Neuronal stem cell (in vitro differentiated cells): Measurements from ENCODE around the gene POU2F3.

ENCODE experiments used
- DNase-seq: peaks from one replicate; pipeline ENCODE4 v3.0.0-alpha.2; 2013; ENCODE audit warnings: low spot score
- H2AFZ ChIP-seq: one replicate; pipeline ENCODE4 v1.6.1; 2013; ENCODE audit warnings: mild to moderate bottlenecking, low read length, inconsistent platforms
- H2AK5ac ChIP-seq: 2 replicates; pipeline ENCODE4 v1.6.1; 2013; ENCODE audit warnings: low read depth, mild to moderate bottlenecking, inconsistent platforms, low read length, moderate library complexity, mixed read lengths
- H2BK120ac ChIP-seq: 2 replicates; pipeline ENCODE4 v1.6.1; 2013; ENCODE audit warnings: low read depth, mild to moderate bottlenecking, inconsistent platforms, low read length, moderate library complexity, mixed read lengths
- H2BK12ac ChIP-seq: one replicate; pipeline ENCODE4 v1.6.1; 2013; ENCODE audit warnings: low read length, inconsistent platforms
- H2BK15ac ChIP-seq: 2 replicates; pipeline ENCODE4 v1.6.1; 2013; ENCODE audit warnings: mild to moderate bottlenecking, low read length, inconsistent platforms, mixed read lengths
- H2BK5ac ChIP-seq: one replicate; pipeline ENCODE4 v1.6.1; 2013; ENCODE audit warnings: inconsistent platforms, mild to moderate bottlenecking, low read length, moderate library complexity
- H3K14ac ChIP-seq: one replicate; pipeline ENCODE4 v1.6.1; 2013; ENCODE audit warnings: low read length, inconsistent platforms
- H3K18ac ChIP-seq: 2 replicates; pipeline ENCODE4 v1.6.1; 2013; ENCODE audit warnings: low read length, inconsistent platforms
- H3K23ac ChIP-seq: 2 replicates; pipeline ENCODE4 v1.6.1; 2013; ENCODE audit warnings: low read depth, mild to moderate bottlenecking, mixed read lengths, low read length, inconsistent platforms; ENCODE audit not compliant: poor library complexity
- H3K27ac ChIP-seq: replicated peaks from 3 replicates; pipeline ENCODE4 v1.5.1; 2013; ENCODE audit warnings: low read length, inconsistent platforms
- H3K27me3 ChIP-seq, 3 experiments: 2 replicates each; pipeline ENCODE4 v1.6.1; 2013; ENCODE audit warnings: low read length in 3 of 3, mild to moderate bottlenecking in 2 of 3, inconsistent platforms in 1 of 3, low read depth in 1 of 3, mixed read lengths in 1 of 3, moderate library complexity in 1 of 3; ENCODE audit not compliant: control insufficient read depth in 3 of 3, insufficient read depth in 3 of 3
- H3K36me3 ChIP-seq, 2 donors: replicated peaks in 1 of 2; 2 replicates each; pipeline ENCODE4 v1.6.1; 2013; ENCODE audit warnings: low read length in 2 of 2; ENCODE audit not compliant: control insufficient read depth in 2 of 2, insufficient read depth in 2 of 2
- H3K4ac ChIP-seq: 2 replicates; pipeline ENCODE4 v1.6.1; 2013; ENCODE audit warnings: inconsistent platforms, mild to moderate bottlenecking, low read length, moderate library complexity
- H3K4me1 ChIP-seq, 2 donors: 1 replicate in 1 of 2; 2 replicates in 1 of 2; pipeline ENCODE4 v1.6.1; 2013; ENCODE audit warnings: low read length in 2 of 2, low read depth in 1 of 2; ENCODE audit not compliant: control insufficient read depth in 2 of 2, insufficient read depth in 1 of 2
- H3K4me2 ChIP-seq: one replicate; pipeline ENCODE4 v1.6.1; 2013; ENCODE audit warnings: mild to moderate bottlenecking, low read length, inconsistent platforms; ENCODE audit not compliant: insufficient read depth, poor library complexity, severe bottlenecking
- H3K4me3 ChIP-seq, 2 donors: 2 replicates each; pipeline ENCODE4 v1.5.1; 2013; ENCODE audit warnings: low read length in 2 of 2, mild to moderate bottlenecking in 2 of 2, inconsistent platforms in 1 of 2, moderate library complexity in 1 of 2
- H3K79me1 ChIP-seq: one replicate; pipeline ENCODE4 v1.6.1; 2013; ENCODE audit warnings: low read depth, mild to moderate bottlenecking, inconsistent platforms, low read length, moderate library complexity
- H3K9ac ChIP-seq: one replicate; pipeline ENCODE4 v1.6.1; 2013; ENCODE audit warnings: mild to moderate bottlenecking, low read depth, low read length, inconsistent platforms; ENCODE audit not compliant: poor library complexity
- H3K9me3 ChIP-seq, 2 donors: replicated peaks in 1 of 2; 2 replicates each; pipeline versions ENCODE3 to v1.6.1; 2013; ENCODE audit warnings: low read length in 2 of 2, mild to moderate bottlenecking in 2 of 2, inconsistent platforms in 1 of 2, low read depth in 1 of 2, mixed read lengths in 1 of 2, moderate library complexity in 1 of 2; ENCODE audit not compliant: control insufficient read depth in 2 of 2, insufficient read depth in 1 of 2
- H4K8ac ChIP-seq: one replicate; pipeline ENCODE4 v1.6.1; 2013; ENCODE audit warnings: low read depth, mild to moderate bottlenecking, inconsistent platforms, low read length, moderate library complexity
- H4K91ac ChIP-seq: one replicate; pipeline ENCODE4 v1.6.1; 2013; ENCODE audit warnings: low read length, low read depth, mild to moderate bottlenecking, inconsistent platforms; ENCODE audit not compliant: poor library complexity
- WGBS, 2 donors: extraction: QIAGEN DNeasy Blood & Tissue Kit; methylation state at CpG; one replicate each; pipeline ENCODE4 v1.1.7; 2013; ENCODE audit warnings: missing lambda C conversion rate in 2 of 2, mixed read lengths in 1 of 2; ENCODE audit not compliant: insufficient read length in 2 of 2, insufficient replicate concordance in 1 of 2; ENCODE audit errors: extremely low coverage in 2 of 2; 5-methylcytosine and 5-hydroxymethylcytosine counted together

POU2F3 gene

DNA sequence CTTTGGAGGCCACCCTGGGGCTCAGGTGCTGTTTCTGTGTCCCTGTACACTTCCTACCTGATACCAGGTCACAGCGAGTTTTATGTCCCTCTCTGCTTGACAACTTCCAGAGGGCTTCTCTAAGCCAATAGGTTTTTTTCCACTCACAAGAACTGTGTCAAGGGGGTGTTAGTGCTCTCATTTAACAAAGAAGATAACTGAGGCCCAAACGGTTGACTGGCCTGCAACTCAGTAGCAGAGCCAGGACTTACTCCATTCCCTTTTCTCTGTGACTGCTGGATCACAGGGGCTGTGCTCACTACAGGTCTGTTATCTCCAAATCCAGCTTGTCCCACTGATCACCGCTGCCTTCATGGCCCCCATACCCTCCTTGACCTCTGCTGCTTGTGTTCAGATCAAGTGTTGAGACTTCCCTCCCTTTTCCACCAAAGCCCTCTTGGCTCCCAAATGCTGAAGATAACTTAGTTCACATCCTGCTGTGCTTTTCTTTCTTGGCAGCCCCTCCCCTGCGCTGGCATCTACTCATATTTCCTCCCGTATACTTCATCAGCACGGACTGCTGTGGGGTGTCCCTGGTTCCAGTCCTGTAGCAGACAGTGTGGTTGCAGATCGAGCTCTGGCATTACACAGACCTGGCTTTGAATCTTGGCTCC is 41.3 kb downstream of the POU2F3 start:
- Histone ChIP-seq H2BK12ac (no peak overlapping the region), H4K91ac (no peak overlapping the region), H3K18ac (peak overlapping the region; percentile 63), H2AK5ac (no peak overlapping the region), H2BK15ac (no peak overlapping the region), H3K9ac (peak overlapping the region; percentile 34), H3K9me3 (no peaks in the 10 kb centered on the region), H3K4me1 (peaks cover 0 to 12% of the 10 kb centered on the region in 2 donors), H4K8ac (no peak overlapping the region), H3K36me3 (no peaks in the 10 kb centered on the region), H3K79me1 (no peaks in the 10 kb centered on the region), H3K4me2 (no peak overlapping the region), H3K27ac (no peak overlapping the region), H2BK120ac (no peak overlapping the region), H2AFZ (no peak overlapping the region), H3K27me3 (peaks cover 0 to 44% (median 0%) of the 10 kb centered on the region in 3 experiments), H2BK5ac (no peak overlapping the region), H3K4me3 (no peak overlapping the region), H3K23ac (no peak overlapping the region), H3K14ac (peak overlapping the region; percentile 22), H3K4ac (no peak overlapping the region)
- no peak for DNase-seq
- WGBS, 2 donors, result no CpG with 5 or more reads among the region's 7 CpGs

DNA sequence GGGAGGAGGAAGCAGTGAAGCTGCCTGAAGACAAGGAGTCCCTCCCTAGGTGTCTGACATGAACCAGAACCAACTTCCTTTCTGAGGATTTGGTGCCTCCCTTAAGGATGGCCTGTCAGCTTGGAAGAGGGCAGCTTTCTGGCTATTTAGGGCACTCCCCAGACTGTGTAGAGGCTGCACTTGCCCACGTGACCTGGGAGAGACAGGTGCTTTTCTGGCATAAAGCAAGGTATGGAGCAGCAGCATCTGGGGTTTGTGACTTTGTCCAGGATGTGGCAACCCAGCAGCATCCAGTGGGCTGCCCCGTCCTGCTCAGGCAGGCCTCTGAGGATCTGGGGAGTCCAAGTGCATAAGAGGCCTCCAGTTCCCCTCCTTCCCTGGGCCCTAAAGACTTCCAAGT is 43.2 kb downstream of the POU2F3 start:
- no peak overlapping the region for H2BK15ac ChIP-seq
- no peak overlapping the region for H4K91ac ChIP-seq
- H3K36me3 ChIP-seq, result no peaks in the 10 kb centered on the region
- no peak overlapping the region for H2BK120ac ChIP-seq
- H3K4ac ChIP-seq, result no peak overlapping the region
- H2BK5ac ChIP-seq, result no peak overlapping the region
- no peaks in the 10 kb centered on the region for H3K79me1 ChIP-seq
- H3K9ac ChIP-seq, result no peak overlapping the region
- no peak overlapping the region for H3K18ac ChIP-seq
- H4K8ac ChIP-seq, result no peak overlapping the region
- no peak overlapping the region for H3K23ac ChIP-seq
- no peak overlapping the region for H3K14ac ChIP-seq
- peaks cover 0 to 53% (median 0%) of the 10 kb centered on the region in 3 experiments for H3K27me3 ChIP-seq
- no CpG with 5 or more reads among the region's 2 CpGs for WGBS, 2 donors
- no peak overlapping the region for H2BK12ac ChIP-seq
- peaks cover 0 to 12% of the 10 kb centered on the region in 2 donors for H3K4me1 ChIP-seq
- no peak overlapping the region for H3K4me2 ChIP-seq
- H3K9me3 ChIP-seq, result no peaks in the 10 kb centered on the region
- no peak overlapping the region for H2AFZ ChIP-seq
- H3K4me3 ChIP-seq, result no peak overlapping the region
- H3K27ac ChIP-seq, result no peak overlapping the region
- no peak for DNase-seq
- no peak overlapping the region for H2AK5ac ChIP-seq

GRCh38 chr11:120284272-120284671 is 44.3 kb downstream of the POU2F3 start:
- no peak overlapping the region for H4K8ac ChIP-seq
- no peak overlapping the region for H3K4ac ChIP-seq
- H2BK120ac ChIP-seq, result no peak overlapping the region
- no peak overlapping the region for H2AK5ac ChIP-seq
- H2BK12ac ChIP-seq, result no peak overlapping the region
- no peak overlapping the region for H3K4me3 ChIP-seq
- no peak overlapping the region for H4K91ac ChIP-seq
- no peak overlapping the region for H3K18ac ChIP-seq
- no peak overlapping the region for H3K23ac ChIP-seq
- no peaks in the 10 kb centered on the region for H3K79me1 ChIP-seq
- H3K27ac ChIP-seq, result no peak overlapping the region
- peaks cover 0 to 12% of the 10 kb centered on the region in 2 donors for H3K4me1 ChIP-seq
- H2BK5ac ChIP-seq, result no peak overlapping the region
- no peak overlapping the region for H3K14ac ChIP-seq
- WGBS, 2 donors, result no CpG with 5 or more reads among the region's 6 CpGs
- no peaks in the 10 kb centered on the region for H3K9me3 ChIP-seq
- H2BK15ac ChIP-seq, result no peak overlapping the region
- no peaks in the 10 kb centered on the region for H3K36me3 ChIP-seq
- no peak for DNase-seq
- H3K4me2 ChIP-seq, result no peak overlapping the region
- H2AFZ ChIP-seq, result no peak overlapping the region
- H3K9ac ChIP-seq, result no peak overlapping the region
- peaks cover 0 to 61% (median 0%) of the 10 kb centered on the region in 3 experiments for H3K27me3 ChIP-seq

DNA sequence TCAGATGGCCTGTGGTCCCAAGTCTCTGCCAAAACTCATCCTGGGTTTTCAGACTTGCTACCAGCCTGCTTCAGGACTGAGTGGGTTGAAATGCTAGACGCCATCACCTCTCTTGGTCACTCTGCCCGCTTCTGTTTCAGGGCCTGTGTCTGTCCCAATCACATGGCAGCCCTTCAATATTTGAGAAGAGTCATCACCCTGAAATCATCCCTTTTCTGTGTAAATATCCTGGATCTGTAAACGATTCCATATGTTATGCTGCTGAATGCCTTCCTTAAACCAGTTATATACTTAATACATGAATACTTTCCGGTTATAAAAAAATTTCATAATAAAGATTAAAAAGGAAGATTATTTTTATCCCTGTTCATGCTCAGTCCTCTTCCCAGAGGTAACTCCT is 45.3 kb downstream of the POU2F3 start:
- H3K4ac ChIP-seq, result no peak overlapping the region
- no peak overlapping the region for H2AFZ ChIP-seq
- peaks cover 0 to 12% of the 10 kb centered on the region in 2 donors for H3K4me1 ChIP-seq
- H2AK5ac ChIP-seq, result no peak overlapping the region
- H3K9me3 ChIP-seq, result no peaks in the 10 kb centered on the region
- no peak overlapping the region for H2BK120ac ChIP-seq
- no peak overlapping the region for H2BK15ac ChIP-seq
- H3K4me2 ChIP-seq, result no peak overlapping the region
- WGBS, 2 donors, result no CpG with 5 or more reads among the region's 4 CpGs
- no peaks in the 10 kb centered on the region for H3K79me1 ChIP-seq
- H3K36me3 ChIP-seq, result no peaks in the 10 kb centered on the region
- no peak overlapping the region for H3K9ac ChIP-seq
- no peak overlapping the region for H3K4me3 ChIP-seq
- H2BK5ac ChIP-seq, result no peak overlapping the region
- no peak overlapping the region for H3K23ac ChIP-seq
- H3K14ac ChIP-seq, result no peak overlapping the region
- H3K27ac ChIP-seq, result no peak overlapping the region
- no peak for DNase-seq
- peaks cover 0 to 62% (median 0%) of the 10 kb centered on the region in 3 experiments for H3K27me3 ChIP-seq
- no peak overlapping the region for H4K91ac ChIP-seq
- no peak overlapping the region for H2BK12ac ChIP-seq
- no peak overlapping the region for H3K18ac ChIP-seq
- H4K8ac ChIP-seq, result no peak overlapping the region
